HuH-7.5 (cell line): ENCODE data around the gene NT5C1B.

Experiments
- DNase-seq: peaks from one replicate; pipeline ENCODE4 v3.0.0; 2011; ENCODE audit warnings: low spot score

NT5C1B gene

GRCh38 chr2:18599509-18600254 is 10.3 kb upstream of the NT5C1B start:
- no peak for DNase-seq

- no peak for DNase-seq
Observed at GRCh38 chr2:18598848-18599484, 9.6 kb upstream of the NT5C1B start.

GRCh38 chr2:18597618-18598017 is 8.2 kb upstream of the NT5C1B start:
- no peak for DNase-seq

GRCh38 chr2:18596993-18597392 is 7.6 kb upstream of the NT5C1B start:
- no peak for DNase-seq

GRCh38 chr2:18593496-18593895 is 4.1 kb upstream of the NT5C1B start:
- DNase-seq: no peak

- no peak for DNase-seq
Observed at GRCh38 chr2:18592372-18592771, 3.0 kb upstream of the NT5C1B start.

- DNase-seq: no peak
Observed at GRCh38 chr2:18588802-18589201, 567 bp downstream of the NT5C1B start.

GRCh38 chr2:18588049-18588448 is 1.3 kb downstream of the NT5C1B start:
- DNase-seq: no peak

- DNase-seq: no peak
Observed at GRCh38 chr2:18585526-18585925, 3.8 kb downstream of the NT5C1B start.

- no peak for DNase-seq
Observed at GRCh38 chr2:18584608-18584954, 4.8 kb downstream of the NT5C1B start.

- no peak for DNase-seq
Observed at GRCh38 chr2:18583905-18584607, 5.3 kb downstream of the NT5C1B start.

GRCh38 chr2:18580606-18581005 is 8.8 kb downstream of the NT5C1B start:
- no peak for DNase-seq

GRCh38 chr2:18578033-18578432 is 11.3 kb downstream of the NT5C1B start:
- DNase-seq: no peak

- DNase-seq: no peak
Observed at GRCh38 chr2:18566145-18566769, 23.1 kb downstream of the NT5C1B start.

GRCh38 chr2:18560797-18561085 is 28.6 kb downstream of the NT5C1B start:
- DNase-seq: no peak

- DNase-seq: peak; percentile 64
Observed at GRCh38 chr2:18560031-18560796, 29.2 kb downstream of the NT5C1B start, which contains the start of gene RDH14. RDH14 (minus strand) TSS chr2:18560653; CDS start chr2:18560572, 81 bp downstream.

GRCh38 chr2:18559531-18560030 is 29.8 kb downstream of the NT5C1B start:
- DNase-seq: no peak

GRCh38 chr2:18558458-18558857 is 30.9 kb downstream of the NT5C1B start:
- DNase-seq: no peak

- DNase-seq: no peak
Observed at GRCh38 chr2:18557121-18557520, 32.2 kb downstream of the NT5C1B start.

GRCh38 chr2:18552351-18553077 is 36.9 kb downstream of the NT5C1B start:
- DNase-seq: no peak

GRCh38 chr2:18551623-18552022 is 37.7 kb downstream of the NT5C1B start:
- no peak for DNase-seq
